Measurements from ENCODE around the gene SLC2A4RG. TPM values are rescaled to one million over a fixed set of nuclear protein-coding genes. Genes with fewer than 3 reads are reported as not detected.

The SLC2A4RG gene
- total RNA-seq, 2 donors from 2014 or later: 54.0 to 112 TPM

DNA sequence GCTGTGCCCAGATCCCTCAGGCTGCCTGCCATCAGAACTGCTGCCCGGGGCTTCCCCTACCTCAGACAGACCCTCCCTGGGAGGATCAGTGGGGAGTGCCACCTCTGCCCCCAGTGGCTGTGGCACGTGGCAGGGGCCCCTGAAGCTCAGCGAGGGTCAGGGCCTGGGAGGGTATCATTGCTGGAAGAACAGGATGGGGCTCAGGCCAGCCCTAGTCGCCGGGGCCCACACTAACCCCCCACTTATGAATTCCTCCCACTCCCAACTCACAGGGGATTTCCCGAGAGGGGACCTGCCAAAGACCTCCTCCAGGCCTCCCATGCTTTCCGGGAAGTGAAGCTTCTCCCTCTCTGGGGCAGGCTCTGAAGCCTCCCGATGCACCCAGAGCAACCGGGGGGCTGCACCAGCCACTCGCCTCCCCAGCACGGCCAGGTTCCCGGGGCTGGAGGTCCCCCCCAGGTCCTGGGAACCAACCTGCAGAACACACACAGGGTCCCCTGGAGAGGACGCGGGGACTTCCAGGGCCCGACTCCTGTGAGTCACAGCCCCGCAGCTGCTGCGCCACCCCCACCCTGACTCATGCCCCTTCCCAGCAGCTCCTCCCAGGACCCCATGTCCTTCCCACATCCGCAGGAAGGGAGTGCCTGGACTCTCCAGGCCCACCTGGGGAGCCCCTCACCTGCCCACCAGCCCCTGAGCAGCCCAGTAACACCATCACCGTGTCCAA lies 40.7 kb upstream of the SLC2A4RG start:
- peak; percentile 94 for DNase-seq (ENCODE audit: low spot score)
- intact Hi-C loops (cut with DNase I): no loop called here

GRCh38 chr20:63699466-63700198 lies 39.9 kb upstream of the SLC2A4RG start:
- peak; percentile 83 for DNase-seq (ENCODE audit: low spot score)
- intact Hi-C loops (cut with DNase I): no loop called here

- peak; percentile 80 for DNase-seq (ENCODE audit: low spot score)
Observed at GRCh38 chr20:63700199-63701050, 39.2 kb upstream of the SLC2A4RG start.

GRCh38 chr20:63701051-63701328 lies 38.6 kb upstream of the SLC2A4RG start:
- intact Hi-C loops (cut with DNase I): no loop called here
- no peak for DNase-seq (ENCODE audit: low spot score)

More at GRCh38 chr20:63700199-63701050, 39.2 kb upstream of the SLC2A4RG start:
- intact Hi-C loops (cut with DNase I): no loop called here

DNA sequence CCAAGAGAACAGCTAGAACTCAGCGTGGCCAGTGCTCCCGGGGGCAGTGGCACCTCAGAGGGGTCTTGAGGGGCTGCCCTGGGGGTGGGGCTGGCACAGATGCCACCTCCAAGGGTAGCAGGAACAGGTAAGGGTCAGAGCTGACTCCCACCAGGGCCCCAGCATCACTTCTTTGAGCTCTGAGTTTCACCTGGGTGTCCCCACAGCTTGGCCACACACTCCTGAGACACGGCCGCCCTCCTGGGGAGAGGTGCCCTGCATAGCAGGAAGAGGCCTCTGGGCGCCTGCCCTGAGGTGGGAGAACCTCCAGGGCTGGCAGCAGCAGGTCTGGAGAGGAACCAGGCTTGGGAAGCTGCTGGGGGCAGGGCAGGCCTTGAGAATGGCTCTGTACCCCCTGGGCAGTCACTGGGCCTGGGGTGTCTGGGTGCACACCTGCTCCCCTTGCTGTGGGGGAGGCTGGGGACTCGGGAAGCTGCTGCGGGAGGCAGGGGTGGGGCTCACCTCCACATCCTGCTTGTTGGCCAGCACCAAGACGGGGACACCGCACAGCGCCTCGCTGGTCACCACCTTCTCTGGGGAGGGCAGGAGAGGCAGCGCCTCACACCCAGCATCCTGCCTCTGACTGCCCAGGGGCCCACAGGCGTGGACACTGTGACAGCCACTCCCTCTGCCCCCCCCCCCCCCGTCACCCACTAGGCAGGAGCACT lies 38.1 kb upstream of the SLC2A4RG start:
- peak; percentile 78 for DNase-seq (ENCODE audit: low spot score)
- intact Hi-C loops (cut with DNase I): no loop called here

GRCh38 chr20:63702036-63702665 lies 37.4 kb upstream of the SLC2A4RG start:
- intact Hi-C loops (cut with DNase I): no loop called here
- DNase-seq (ENCODE audit: low spot score): peak; percentile 78

- DNase-seq (ENCODE audit: low spot score): peak; percentile 64
- intact Hi-C loops (cut with DNase I): no loop called here
Observed at GRCh38 chr20:63702751-63703470, 36.7 kb upstream of the SLC2A4RG start.

GRCh38 chr20:63703471-63703975 lies 36.1 kb upstream of the SLC2A4RG start:
- DNase-seq (ENCODE audit: low spot score): peak; percentile 79
- intact Hi-C loops (cut with DNase I): no loop called here

DNA sequence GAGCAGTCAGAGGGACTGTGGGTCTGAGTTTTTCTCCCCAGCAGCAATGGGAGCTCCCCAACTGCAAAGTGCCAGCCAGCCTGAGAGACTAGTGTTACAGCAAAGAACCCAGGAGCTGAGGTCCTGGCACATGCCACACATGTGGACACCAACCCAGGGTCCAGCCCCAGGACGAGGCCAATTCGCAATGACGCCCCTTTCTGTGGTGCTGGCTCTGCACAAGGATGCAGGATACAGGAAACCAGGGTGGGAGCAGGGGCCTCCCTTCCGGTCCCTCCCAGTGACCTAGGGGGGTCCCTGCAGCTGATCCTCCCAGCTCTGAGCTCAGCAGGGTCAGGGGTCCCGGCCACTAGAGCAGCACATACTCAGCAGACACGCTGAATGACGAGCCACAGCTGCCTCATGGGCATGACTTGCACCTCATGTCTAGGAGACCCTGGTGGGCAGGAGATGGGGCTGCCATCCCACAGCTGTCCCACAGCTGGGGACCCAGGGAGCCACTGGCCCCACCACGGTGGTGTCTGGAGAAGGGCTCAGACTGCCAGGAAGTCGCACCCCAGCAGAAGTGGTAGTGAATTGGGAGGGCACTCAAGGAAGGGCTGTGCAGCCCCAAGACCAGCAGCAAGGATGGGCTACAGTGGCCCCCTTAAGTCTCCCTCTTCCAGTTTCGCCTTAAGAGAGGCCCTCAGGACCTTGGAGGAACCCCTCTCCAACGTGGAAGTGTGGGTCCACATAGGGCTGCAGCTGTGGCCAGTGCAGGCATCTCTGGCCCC lies 35.4 kb upstream of the SLC2A4RG start:
- intact Hi-C loops (cut with DNase I): no loop called here
- peak; percentile 67 for DNase-seq (ENCODE audit: low spot score)

GRCh38 chr20:63704749-63705117 lies 34.8 kb upstream of the SLC2A4RG start:
- peak; percentile 64 for DNase-seq (ENCODE audit: low spot score)
- intact Hi-C loops (cut with DNase I): no loop called here

DNA sequence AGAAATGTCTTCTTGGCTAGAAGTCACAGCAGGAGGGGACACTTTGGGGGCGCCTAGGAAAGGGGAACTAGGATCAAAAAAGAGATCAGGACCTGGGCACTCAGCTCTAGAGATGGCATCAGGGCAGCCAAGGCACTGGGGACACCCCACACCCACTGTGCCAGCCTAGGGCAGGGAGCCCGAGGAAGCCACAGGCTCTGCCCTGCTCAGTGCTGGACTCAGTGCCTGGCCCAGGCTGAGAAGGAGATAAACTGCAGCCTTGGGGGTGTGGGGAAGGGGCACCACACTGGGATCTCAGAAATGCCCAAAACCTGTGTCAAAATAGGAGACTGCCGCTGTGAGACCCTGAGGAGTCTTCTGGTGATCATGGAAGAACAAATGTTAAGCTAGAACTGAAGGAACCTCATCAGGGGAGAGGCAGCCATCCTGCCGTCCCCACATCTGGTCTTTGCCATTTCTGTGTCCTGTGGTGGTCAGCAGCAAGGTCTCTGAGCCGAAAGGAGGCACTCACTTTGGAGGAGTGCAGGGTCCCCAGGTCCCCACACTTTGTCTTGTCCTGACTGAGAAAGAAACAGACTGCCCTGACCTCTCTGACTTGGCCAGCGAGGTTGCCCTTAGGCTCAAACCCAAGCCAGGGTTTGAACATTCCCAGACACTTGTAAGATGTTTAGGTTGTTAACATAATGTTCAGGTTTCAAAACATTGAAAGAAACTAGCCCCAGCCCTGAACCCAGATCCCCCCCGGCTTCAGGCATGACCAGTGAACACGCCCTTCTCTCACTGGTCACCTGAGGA lies 34.1 kb upstream of the SLC2A4RG start:
- peak; percentile 45 for DNase-seq (ENCODE audit: low spot score)
- intact Hi-C loops (cut with DNase I): no loop called here

GRCh38 chr20:63706027-63706695 lies 33.4 kb upstream of the SLC2A4RG start:
- DNase-seq (ENCODE audit: low spot score): peak; percentile 38
- intact Hi-C loops (cut with DNase I): no loop called here

DNA sequence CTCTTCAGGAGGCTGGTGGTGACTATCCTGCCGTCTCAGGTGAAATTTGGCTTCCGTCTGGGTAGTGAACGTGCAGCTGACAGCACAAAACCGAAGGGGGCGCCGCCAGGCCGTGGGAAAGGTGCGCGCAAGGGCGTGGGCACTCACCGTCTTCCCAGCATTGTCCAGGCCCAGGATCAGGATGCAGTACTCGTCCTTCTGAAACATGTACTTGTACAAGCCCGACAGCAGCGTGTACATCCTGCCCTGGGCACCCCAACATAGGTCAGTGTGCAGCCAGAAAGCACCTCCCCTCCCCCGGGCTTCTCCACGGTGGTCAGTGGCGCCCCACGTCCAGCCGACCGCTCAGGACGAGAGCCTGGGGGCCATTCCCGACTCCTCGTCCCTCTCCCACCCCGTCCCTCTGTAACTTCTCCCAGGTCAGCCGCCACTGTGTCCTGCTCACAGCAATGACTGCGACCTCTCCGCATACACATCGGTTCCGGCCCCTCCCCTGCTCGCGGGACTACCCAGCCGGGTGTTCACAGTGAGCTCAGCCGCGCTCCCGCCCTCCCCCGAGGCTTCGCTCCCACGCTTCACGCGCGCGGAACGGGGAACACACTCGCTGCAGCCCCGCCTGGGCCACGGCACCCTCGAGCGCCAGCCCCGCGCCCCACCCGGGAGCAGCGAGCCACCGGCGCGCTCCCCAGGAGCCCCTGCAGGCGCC lies 32.6 kb upstream of the SLC2A4RG start:
- intact Hi-C loops (cut with DNase I): no loop called here
- DNase-seq (ENCODE audit: low spot score): peak; percentile 89

DNA sequence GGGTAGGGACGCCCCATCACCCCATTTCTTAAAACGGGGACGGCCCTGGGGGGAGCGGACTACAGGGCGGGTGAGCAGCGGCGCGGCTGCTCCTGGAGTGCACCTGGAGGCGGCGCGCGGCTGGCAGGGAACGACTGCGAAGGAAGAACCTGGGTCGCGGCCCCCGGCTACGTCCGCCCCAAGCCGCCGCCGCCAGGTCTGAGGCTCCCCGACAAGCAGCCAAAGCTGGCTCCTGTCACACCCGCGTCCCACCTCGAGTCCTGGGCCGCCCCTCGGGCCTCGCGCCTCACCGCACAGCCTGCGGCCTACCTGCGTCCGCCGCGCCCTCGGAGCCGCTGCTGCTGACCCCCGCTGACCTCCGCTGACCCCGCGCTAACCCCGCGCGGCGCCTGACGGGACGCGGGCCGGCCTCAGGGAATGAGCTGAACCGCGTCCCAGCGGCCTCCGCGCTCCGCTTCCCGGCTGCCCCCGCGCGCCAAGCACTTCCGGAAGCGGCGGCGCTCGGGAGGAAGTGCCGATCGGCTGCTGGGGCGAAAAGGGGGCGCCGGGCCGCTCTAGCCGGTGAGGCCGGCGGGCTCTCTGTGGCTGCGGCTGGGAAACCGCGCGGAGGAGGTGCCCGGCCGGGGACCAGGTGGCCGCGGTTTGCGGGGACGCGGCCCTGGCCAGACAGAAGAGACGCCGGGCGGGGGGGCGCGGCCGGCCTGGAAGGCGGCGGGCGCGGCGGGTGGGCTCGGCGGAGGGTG lies 31.8 kb upstream of the SLC2A4RG start, which contains the start of the genes ARFRP1 and ZGPAT:
Gene ARFRP1, minus strand, starts transcription at position 419 of the 743 bp plus-strand sequence. CDS start 885 bp downstream, outside the sequence.
Gene ZGPAT, plus strand, starts transcription at position 482 of the 743 bp plus-strand sequence. CDS start 542 bp downstream, outside the sequence.
- intact Hi-C loops (cut with DNase I): no loop called here

More for the DNA sequence above, 31.8 kb upstream of the SLC2A4RG start, which contains the start of the genes ARFRP1 and ZGPAT:
- DNase-seq (ENCODE audit: low spot score): peak; percentile 97
